HTERT RPE-1 (cell line): ENCODE results near the gene ZNHIT6.

ENCODE experiments used
- in situ Hi-C: fragments of 300-500 bp; cut with MboI; formaldehyde crosslinking; loops from 4 replicates; pipeline ENCODE4 v1.14.3; 2020; ENCODE audit warnings: low sequenced_read_pairs

Gene ZNHIT6

GRCh38 chr1:85623061-85623471, 85.2 kb downstream of the ZNHIT6 start:
- in situ Hi-C loops: no loop called here

DNA sequence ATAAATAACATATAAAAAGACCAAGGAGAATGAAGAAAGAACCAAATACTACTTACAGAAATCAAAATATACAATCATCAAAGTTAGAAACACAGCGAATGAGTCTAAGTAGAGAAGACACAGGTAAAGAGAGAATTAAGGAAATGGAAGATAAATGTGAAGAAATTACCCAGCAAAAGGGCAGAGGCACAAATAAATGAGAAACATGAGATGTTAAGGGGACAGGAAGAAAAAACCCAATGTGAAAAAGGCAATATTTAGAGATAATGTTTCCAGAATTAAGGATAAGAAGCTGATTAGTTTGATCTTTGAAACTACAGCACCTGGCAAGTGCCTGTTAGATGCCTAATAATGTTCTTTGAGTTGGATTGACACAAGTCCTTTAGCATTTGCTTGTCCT, 86.8 kb downstream of the ZNHIT6 start:
- in situ Hi-C loops: no loop called here

DNA sequence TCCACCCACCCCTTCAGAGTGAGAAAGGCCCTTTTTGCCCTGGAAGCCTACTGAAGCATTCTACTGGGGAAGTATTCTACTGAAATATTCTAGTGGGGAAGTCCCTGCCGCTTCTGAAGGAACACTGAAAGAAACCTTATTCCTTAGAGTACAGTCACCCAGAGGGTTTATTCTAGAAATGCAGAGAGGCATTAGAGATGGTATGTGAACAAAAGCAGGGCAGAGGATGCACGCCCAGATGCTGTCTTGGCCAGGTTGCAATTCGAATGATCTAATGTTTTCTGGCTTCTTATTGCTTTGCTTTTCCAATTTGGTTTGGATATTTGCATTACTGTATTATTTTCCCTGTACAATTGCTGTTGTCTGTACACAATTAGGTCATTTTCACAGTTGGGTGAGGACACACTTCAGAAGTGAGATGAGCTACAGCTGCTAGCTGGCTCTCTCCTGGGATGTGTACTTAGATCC, 90.6 kb downstream of the ZNHIT6 start:
- in situ Hi-C loops: no loop called here

GRCh38 chr1:85616736-85617135, 91.5 kb downstream of the ZNHIT6 start:
- in situ Hi-C loops: no loop called here

GRCh38 chr1:85616364-85616705, 91.9 kb downstream of the ZNHIT6 start:
- in situ Hi-C loops: no loop called here

- in situ Hi-C loops: no loop called here
These were observed 92.5 kb downstream of the ZNHIT6 start for GRCh38 chr1:85615586-85616363.

GRCh38 chr1:85612704-85613361, 95.4 kb downstream of the ZNHIT6 start:
- in situ Hi-C loops: no loop called here

- in situ Hi-C loops: no loop called here
These were observed 96.4 kb downstream of the ZNHIT6 start for GRCh38 chr1:85611856-85612255.

- in situ Hi-C loops: no loop called here
These were observed 96.8 kb downstream of the ZNHIT6 start for GRCh38 chr1:85611425-85611824.

- in situ Hi-C loops: no loop called here
These were observed 98.3 kb downstream of the ZNHIT6 start for GRCh38 chr1:85609976-85610375.

- in situ Hi-C loops: no loop called here
These were observed 99.4 kb downstream of the ZNHIT6 start for GRCh38 chr1:85608851-85609250.

- in situ Hi-C loops: no loop called here
These were observed 100.3 kb downstream of the ZNHIT6 start for GRCh38 chr1:85607921-85608265.

- in situ Hi-C loops: no loop called here
These were observed 100.9 kb downstream of the ZNHIT6 start for GRCh38 chr1:85607126-85607920.

- in situ Hi-C loops: no loop called here
These were observed 101.8 kb downstream of the ZNHIT6 start for GRCh38 chr1:85606414-85606800.

GRCh38 chr1:85605484-85606413, 102.5 kb downstream of the ZNHIT6 start:
- in situ Hi-C loops: no loop called here

GRCh38 chr1:85604298-85604997, 103.8 kb downstream of the ZNHIT6 start:
- in situ Hi-C loops: no loop called here

DNA sequence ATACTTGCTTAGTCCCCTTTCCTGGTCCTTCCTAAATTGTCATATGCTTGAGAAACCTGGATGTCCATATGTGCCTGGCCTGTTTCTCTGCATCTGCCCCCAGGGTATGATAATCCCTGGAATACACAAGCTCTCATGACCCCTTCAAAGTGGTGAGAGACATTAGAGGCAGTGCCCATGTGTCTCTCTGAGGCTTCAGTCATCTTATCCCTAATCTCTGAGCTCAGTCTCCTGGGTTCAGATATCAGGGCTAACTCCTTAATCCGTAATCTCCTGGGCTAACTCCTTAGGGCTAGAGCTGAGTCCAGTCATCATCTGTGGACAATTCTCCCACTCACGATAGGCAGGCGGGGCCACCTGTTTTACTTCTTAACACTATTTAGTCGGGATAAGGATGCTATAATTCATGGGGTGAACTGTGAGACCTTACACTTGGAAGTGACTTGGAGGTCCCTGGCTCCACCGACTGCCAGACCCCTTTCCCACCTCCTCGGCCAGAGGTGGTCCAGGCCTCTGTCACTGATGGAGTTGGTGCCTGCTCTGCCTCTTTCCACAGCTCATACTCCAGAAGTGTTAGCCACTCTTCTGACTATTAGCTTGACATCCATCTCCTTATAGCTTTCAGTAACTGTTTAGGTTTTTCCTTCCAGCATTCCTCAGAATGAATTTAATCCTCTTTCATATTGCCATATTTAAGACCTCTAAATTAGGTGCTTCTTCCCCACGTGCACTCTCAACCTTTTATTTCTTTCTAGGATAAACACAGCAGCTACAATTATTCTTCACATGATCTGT, 105.0 kb downstream of the ZNHIT6 start:
- in situ Hi-C loops: no loop called here

- in situ Hi-C loops: no loop called here
These were observed 105.7 kb downstream of the ZNHIT6 start for GRCh38 chr1:85602571-85602970.

DNA sequence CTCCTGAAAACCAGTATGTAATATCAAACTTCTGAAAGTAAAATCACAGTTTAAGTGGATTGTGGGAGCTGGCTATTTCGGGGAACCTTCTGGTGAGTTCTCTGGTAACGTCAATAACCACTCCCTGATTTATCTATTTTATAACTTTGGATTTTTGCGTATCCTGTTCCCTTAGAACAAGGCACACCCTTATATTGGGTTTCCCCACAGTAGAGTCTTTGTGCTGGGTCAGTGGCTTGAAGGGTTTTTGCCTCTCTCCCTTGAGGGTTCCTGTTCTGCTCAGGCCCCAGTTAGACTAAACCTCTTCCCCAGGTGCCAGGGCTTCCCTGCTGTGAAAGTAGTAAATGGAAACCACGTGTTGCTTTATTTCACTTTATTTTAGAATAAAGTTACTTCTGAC, 106.3 kb downstream of the ZNHIT6 start:
- in situ Hi-C loops: no loop called here
